ENCODE data around the gene FBXL17. TPM values are rescaled to one million over a fixed set of nuclear protein-coding genes. Genes with fewer than 3 reads are reported as not detected.

FBXL17 gene
- total and polyA plus RNA-seq, 2 of the 4 experiments (the other 2 are of a cell fraction) = 3.9 to 8.1 TPM

DNA sequence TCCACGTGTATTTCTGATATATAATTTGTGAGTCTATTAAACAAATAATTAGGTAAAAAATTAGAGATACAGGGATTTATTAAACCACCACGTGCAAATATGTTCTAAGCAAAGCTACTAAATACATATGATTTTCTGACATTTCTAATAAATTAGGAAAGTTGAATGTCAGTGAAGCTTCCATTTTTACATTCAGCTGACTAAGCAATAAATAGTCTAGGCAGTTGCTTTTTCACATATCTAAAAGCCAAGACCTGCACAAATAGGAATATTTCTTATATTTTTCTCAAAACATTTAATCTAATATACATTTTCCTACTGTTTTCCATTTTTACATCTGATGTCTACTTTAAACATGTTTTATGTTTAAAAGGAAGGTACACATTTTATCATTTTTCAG lies 388.6 kb downstream of the FBXL17 start:
- Histone ChIP-seq H2BK15ac (ENCODE audit: low read depth, low read length) (no peak overlapping the region), H3K9ac (ENCODE audit: low read depth, low read length) (no peak overlapping the region), H3K4ac (ENCODE audit: low read depth, low read length) (no peak overlapping the region), H2AFZ (replicated peaks; ENCODE audit: low read length, poor library complexity) (no peak overlapping the region), H2AK9ac (replicated peaks; ENCODE audit: low read depth, low read length, poor library complexity) (no peak overlapping the region), H2BK20ac (ENCODE audit: low read depth, low read length) (no peak overlapping the region), H3K36me3 (ENCODE audit: control insufficient read depth, insufficient read depth, low read length) (no peaks in the 10 kb centered on the region), H3K79me1 (ENCODE audit: low read depth in 1 of 2, low read length in 2 of 2) (no peaks in the 10 kb centered on the region), H4K20me1 (ENCODE audit: insufficient read depth, low read length) (no peaks in the 10 kb centered on the region), H4K8ac (ENCODE audit: low read depth in 2 of 2, low read length in 2 of 2) (no peak overlapping the region), H3K9me1 (ENCODE audit: insufficient read depth, low read length) (no peaks in the 10 kb centered on the region), H3K4me3 (ENCODE audit: insufficient read depth, low read depth, low read length) (no peak overlapping the region), H3K14ac (replicated peaks; ENCODE audit: low read depth, low read length) (no peak overlapping the region), H2AK5ac (ENCODE audit: low read depth, low read length) (no peak overlapping the region), H2BK5ac (ENCODE audit: low read depth, low read length, poor library complexity, severe bottlenecking) (no peak overlapping the region), H3K18ac (ENCODE audit: low read depth, low read length) (no peak overlapping the region), H4K5ac (ENCODE audit: low read depth, low read length) (no peak overlapping the region), H3K23ac (ENCODE audit: low read depth, low read length) (no peak overlapping the region), H3K27me3 (ENCODE audit: control insufficient read depth, insufficient read depth, low read length) (no peaks in the 10 kb centered on the region), H3K56ac (ENCODE audit: extremely low read depth, insufficient read depth, low read length) (no peak overlapping the region), H2BK120ac (ENCODE audit: low read depth, low read length) (no peak overlapping the region), H3K27ac (ENCODE audit: insufficient read depth, low read length) (no peak overlapping the region), H3K4me2 (ENCODE audit: low read depth, low read length) (no peak overlapping the region), H3K9me3 (ENCODE audit: control insufficient read depth, insufficient read depth, low read length) (no peaks in the 10 kb centered on the region), H4K91ac (ENCODE audit: insufficient read depth, low read depth, low read length) (no peak overlapping the region), H3K4me1 (ENCODE audit: control insufficient read depth, insufficient read depth, low read length) (peaks cover 4% of the 10 kb centered on the region)
- ChIA-PET POLR2A (ENCODE audit: unreplicated experiment) (no interaction called here), CTCF (no interaction called here)
- no CpG with 5 or more reads among the region's 2 CpGs for WGBS, 2 experiments (ENCODE audit: extremely low coverage in 2 of 2, insufficient read length in 1 of 2)
- intact Hi-C loops (cut with micrococcal nuclease) (loop anchor here (1.0 kb wide), 1 partner anchor 19 kb away; no protein-coding TSS in a partner anchor), in situ Hi-C loops (cut with MboI; ENCODE audit: low sequenced_read_pairs) (no loop called here), dilution Hi-C loops (cut with HindIII; ENCODE audit: low sequenced_read_pairs, unreplicated experiment) (no loop called here)
- TF ChIP-seq MAFK (IDR thresholded peaks at IDR 0.05; ENCODE audit: low read depth, low read length) (peak; percentile 97), POLR2A (IDR thresholded peaks at IDR 0.05; ENCODE audit: low read depth, low read length) (no peak)
- no peak for ATAC-seq (ENCODE audit: low read depth)
- DNase-seq = no peak
- no TSS peak for BruUV-seq (replicated peaks)

All from IMR-90 (cell line).